Measurements from ENCODE around the gene NFIB. TPM values are rescaled to one million over a fixed set of nuclear protein-coding genes. Genes with fewer than 3 reads are reported as not detected.

The NFIB gene
- total and polyA plus RNA-seq, 10 of the 15 experiments (the other 5 are each of a cell fraction or from before 2014, with no cell fraction given): under 0.01 to 0.19 (median 0.05) TPM; not detected in 3

DNA sequence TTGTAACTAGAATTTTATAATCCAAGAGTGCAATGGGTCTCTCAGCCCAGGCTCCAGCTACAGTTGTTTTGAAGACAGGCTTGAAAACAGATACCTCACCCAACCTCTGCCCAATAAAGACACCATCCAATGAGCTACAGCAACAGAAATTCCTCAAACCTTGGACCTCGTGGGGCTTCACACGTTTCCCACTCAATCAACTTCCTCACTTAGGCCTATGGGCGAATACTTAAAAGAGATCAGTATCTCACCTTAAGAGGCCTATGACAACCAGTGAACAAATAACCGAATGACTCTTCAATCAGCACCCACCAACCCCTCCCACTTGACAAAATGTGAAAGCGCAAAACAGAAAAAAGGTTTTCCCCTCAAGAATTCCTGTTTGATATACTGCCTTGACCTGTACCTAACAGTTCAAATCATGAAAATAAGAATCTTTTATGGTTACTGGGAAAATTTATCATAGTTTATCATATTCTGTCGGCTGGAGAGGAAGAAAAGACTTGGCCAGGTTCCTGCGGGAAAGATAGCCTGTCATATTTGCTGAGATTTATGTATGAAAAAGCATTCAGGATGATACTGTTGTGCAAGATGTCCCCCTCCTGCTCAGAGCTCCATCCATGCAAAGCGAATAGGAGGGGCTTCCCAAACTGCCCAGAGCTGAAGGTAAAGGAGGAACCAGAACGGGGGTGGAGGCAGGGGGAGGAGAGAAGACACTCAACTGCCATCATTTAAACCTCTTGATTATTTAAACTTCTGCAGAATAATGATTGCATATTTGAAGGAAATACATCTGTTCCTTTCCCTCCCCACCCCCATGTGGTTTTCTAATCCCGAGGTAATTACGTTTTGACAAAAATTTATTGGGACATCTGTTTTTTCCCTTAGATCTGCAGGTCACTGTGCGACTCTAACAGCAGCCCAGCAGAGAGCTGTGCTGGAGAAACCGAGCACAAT, 256.3 kb downstream of the NFIB start:
- in situ Hi-C loops (cut with MboI) (no loop called here), intact Hi-C loops (cut with micrococcal nuclease; ENCODE audit: unreplicated experiment) (no loop called here)
- no peaks in the 10 kb centered on the region for H3K9me3 ChIP-seq (replicated peaks; ENCODE audit: control insufficient read depth, insufficient read depth, low read length)
- H4K20me1 ChIP-seq (ENCODE audit: control insufficient read depth, insufficient read depth): no peaks in the 10 kb centered on the region
- no peak for ATAC-seq
- TF ChIP-seq RAD21 (IDR thresholded peaks at IDR 0.05; ENCODE audit: insufficient read depth, low read depth, low read length) (no peak), JUND (IDR thresholded peaks at IDR 0.05; ENCODE audit: low read depth, low read length) (no peak), ESRRA (IDR thresholded peaks at IDR 0.05; ENCODE audit: low read length) (no peak), IKZF2 (IDR thresholded peaks at IDR 0.05) (no peak)
- H3K36me3 ChIP-seq (ENCODE audit: control insufficient read depth in 2 of 2, insufficient read depth in 2 of 2, low read length in 1 of 2): no peaks in the 10 kb centered on the region
- RAD21 ChIA-PET (ENCODE audit: unreplicated experiment): no interaction called here
- no peaks in the 10 kb centered on the region for H3K27me3 ChIP-seq (replicated peaks in 1 of 2; ENCODE audit: control insufficient read depth in 2 of 2, insufficient read depth in 2 of 2, low read length in 1 of 2)
- no peaks in the 10 kb centered on the region for H3K4me1 ChIP-seq (ENCODE audit: control insufficient read depth, insufficient read depth, low read length)
- WGBS (ENCODE audit: insufficient coverage, insufficient replicate concordance, low lambda C conversion rate, missing lambda C conversion rate): 19% methylated on average over 13 of the region's 13 CpGs
- CTCF ChIA-PET: no interaction called here
- no peak overlapping the region for H2AFZ ChIP-seq (ENCODE audit: control insufficient read depth, low read depth, low read length)
- no peak overlapping the region for H3K27ac ChIP-seq (ENCODE audit: control insufficient read depth, insufficient read depth)
- H3K4me3 ChIP-seq: no peak overlapping the region
- BruUV-seq (replicated peaks): no TSS peak
- no peak overlapping the region for H3K4me2 ChIP-seq (ENCODE audit: control insufficient read depth, insufficient read depth)
- FAIRE-seq: no peak
- SMC1A ChIA-PET (ENCODE audit: uncharacterized antibody, unreplicated experiment): no interaction called here
- no peak overlapping the region for H3K9ac ChIP-seq (ENCODE audit: control insufficient read depth, insufficient read depth, low read length)
- POLR2A ChIA-PET: no interaction called here
- no peaks in the 10 kb centered on the region for H3K79me2 ChIP-seq (ENCODE audit: control insufficient read depth, insufficient read depth, low read length)
- DNase-seq (ENCODE audit: low read depth, low spot score): no peak

DNA sequence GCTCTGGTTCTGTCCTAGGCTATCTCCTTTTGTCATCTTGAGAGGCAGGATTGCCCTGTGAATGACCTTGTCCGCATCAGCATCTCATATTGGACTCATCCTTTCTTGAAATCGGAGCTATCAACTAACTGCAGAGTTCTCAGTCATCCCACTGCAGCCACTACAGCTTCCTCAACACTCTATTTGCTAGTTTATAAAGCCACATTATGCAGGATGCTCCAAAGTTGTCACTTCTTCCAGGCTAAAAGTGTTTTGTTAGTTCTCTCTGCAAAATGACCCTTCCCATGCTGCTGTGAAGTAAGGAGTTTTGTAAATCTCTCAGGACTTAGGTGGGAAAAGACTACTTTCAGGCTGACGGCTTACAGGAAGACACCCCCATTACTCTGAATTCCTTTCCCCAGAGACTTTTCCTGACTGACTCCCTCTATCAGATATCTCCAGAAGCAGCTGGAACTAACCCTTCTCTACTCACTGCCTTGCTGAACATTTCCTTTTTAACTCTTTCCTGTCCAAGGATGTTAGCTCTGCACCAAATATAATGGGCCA, 257.6 kb downstream of the NFIB start:
- no peak overlapping the region for H3K27ac ChIP-seq (ENCODE audit: control insufficient read depth, insufficient read depth)
- intact Hi-C loops (cut with micrococcal nuclease; ENCODE audit: unreplicated experiment) (no loop called here), in situ Hi-C loops (cut with MboI) (no loop called here)
- H3K9ac ChIP-seq (ENCODE audit: control insufficient read depth, insufficient read depth, low read length): no peak overlapping the region
- BruUV-seq (replicated peaks): no TSS peak
- DNase-seq (ENCODE audit: low read depth, low spot score) (no peak), FAIRE-seq (no peak), ATAC-seq (no peak)
- H3K9me3 ChIP-seq (replicated peaks; ENCODE audit: control insufficient read depth, insufficient read depth, low read length): no peaks in the 10 kb centered on the region
- ChIA-PET CTCF (no interaction called here), POLR2A (no interaction called here), RAD21 (ENCODE audit: unreplicated experiment) (no interaction called here), SMC1A (ENCODE audit: uncharacterized antibody, unreplicated experiment) (no interaction called here)
- H3K4me1 ChIP-seq (ENCODE audit: control insufficient read depth, insufficient read depth, low read length): no peaks in the 10 kb centered on the region
- H4K20me1 ChIP-seq (ENCODE audit: control insufficient read depth, insufficient read depth): no peaks in the 10 kb centered on the region
- no peaks in the 10 kb centered on the region for H3K79me2 ChIP-seq (ENCODE audit: control insufficient read depth, insufficient read depth, low read length)
- H3K4me3 ChIP-seq: no peak overlapping the region
- H3K4me2 ChIP-seq (ENCODE audit: control insufficient read depth, insufficient read depth): no peak overlapping the region
- no peak overlapping the region for H2AFZ ChIP-seq (ENCODE audit: control insufficient read depth, low read depth, low read length)
- H3K36me3 ChIP-seq (ENCODE audit: control insufficient read depth in 2 of 2, insufficient read depth in 2 of 2, low read length in 1 of 2): no peaks in the 10 kb centered on the region
- WGBS (ENCODE audit: insufficient coverage, insufficient replicate concordance, low lambda C conversion rate, missing lambda C conversion rate): 13% methylated on average over 3 of the region's 3 CpGs
- no peaks in the 10 kb centered on the region for H3K27me3 ChIP-seq (replicated peaks in 1 of 2; ENCODE audit: control insufficient read depth in 2 of 2, insufficient read depth in 2 of 2, low read length in 1 of 2)
- no peak for TF ChIP-seq PML (IDR thresholded peaks at IDR 0.05; ENCODE audit: low read length)
- TF ChIP-seq TCF7 (IDR thresholded peaks at IDR 0.05; ENCODE audit: borderline replicate concordance): no peak
- TF ChIP-seq TAF1 (IDR thresholded peaks at IDR 0.05; ENCODE audit: borderline replicate concordance, low read depth, low read length): no peak
- no peak for TF ChIP-seq ZBED1 (IDR thresholded peaks at IDR 0.05; ENCODE audit: borderline replicate concordance)
- no peak for TF ChIP-seq POU2F2 (IDR thresholded peaks at IDR 0.05; ENCODE audit: borderline replicate concordance, low read depth, low read length)
- TF ChIP-seq, protein P1, sequence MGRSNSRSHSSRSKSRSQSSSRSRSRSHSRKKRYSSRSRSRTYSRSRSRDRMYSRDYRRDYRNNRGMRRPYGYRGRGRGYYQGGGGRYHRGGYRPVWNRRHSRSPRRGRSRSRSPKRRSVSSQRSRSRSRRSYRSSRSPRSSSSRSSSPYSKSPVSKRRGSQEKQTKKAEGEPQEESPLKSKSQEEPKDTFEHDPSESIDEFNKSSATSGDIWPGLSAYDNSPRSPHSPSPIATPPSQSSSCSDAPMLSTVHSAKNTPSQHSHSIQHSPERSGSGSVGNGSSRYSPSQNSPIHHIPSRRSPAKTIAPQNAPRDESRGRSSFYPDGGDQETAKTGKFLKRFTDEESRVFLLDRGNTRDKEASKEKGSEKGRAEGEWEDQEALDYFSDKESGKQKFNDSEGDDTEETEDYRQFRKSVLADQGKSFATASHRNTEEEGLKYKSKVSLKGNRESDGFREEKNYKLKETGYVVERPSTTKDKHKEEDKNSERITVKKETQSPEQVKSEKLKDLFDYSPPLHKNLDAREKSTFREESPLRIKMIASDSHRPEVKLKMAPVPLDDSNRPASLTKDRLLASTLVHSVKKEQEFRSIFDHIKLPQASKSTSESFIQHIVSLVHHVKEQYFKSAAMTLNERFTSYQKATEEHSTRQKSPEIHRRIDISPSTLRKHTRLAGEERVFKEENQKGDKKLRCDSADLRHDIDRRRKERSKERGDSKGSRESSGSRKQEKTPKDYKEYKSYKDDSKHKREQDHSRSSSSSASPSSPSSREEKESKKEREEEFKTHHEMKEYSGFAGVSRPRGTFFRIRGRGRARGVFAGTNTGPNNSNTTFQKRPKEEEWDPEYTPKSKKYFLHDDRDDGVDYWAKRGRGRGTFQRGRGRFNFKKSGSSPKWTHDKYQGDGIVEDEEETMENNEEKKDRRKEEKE (IDR thresholded peaks at IDR 0.05): no peak
- no peak for TF ChIP-seq BCL11A (IDR thresholded peaks at IDR 0.05; ENCODE audit: low read depth, low read length)
- no peak for TF ChIP-seq TBL1XR1 (IDR thresholded peaks at IDR 0.05; ENCODE audit: low read depth, low read length)
- no peak for TF ChIP-seq SRF (IDR thresholded peaks at IDR 0.05; ENCODE audit: low read depth in 2 of 2, low read length in 2 of 2)
- TF ChIP-seq ZNF217 (IDR thresholded peaks at IDR 0.05): no peak
- TF ChIP-seq FOXM1 (IDR thresholded peaks at IDR 0.05; ENCODE audit: low read depth, low read length): no peak

Measured in GM12878 (cell line).